Measurements from ENCODE around the gene FAM50B. TPM values are rescaled to one million over a fixed set of nuclear protein-coding genes. Genes with fewer than 3 reads are reported as not detected.

The FAM50B gene
- total RNA-seq, 1 donor from 2014 or later = 8.1 TPM

GRCh38 chr6:3851839-3852238 lies 2.7 kb downstream of the FAM50B start:
- TF ChIP-seq CTCF (IDR thresholded peaks at IDR 0.05) = no peak
- no peaks in the 10 kb centered on the region for H3K36me3 ChIP-seq
- H3K4me1 ChIP-seq = peaks cover 0 to 42% of the 10 kb centered on the region in 2 donors
- no peak for DNase-seq (ENCODE audit: low spot score in 2 of 2)
- H3K27me3 ChIP-seq = no peaks in the 10 kb centered on the region
- intact Hi-C loops (cut with DNase I) = loop anchor here (5.0 kb wide), 1 partner anchor 140 kb away; no protein-coding TSS in a partner anchor
- no peak overlapping the region for H3K27ac ChIP-seq
- H3K9me3 ChIP-seq = no peaks in the 10 kb centered on the region
- no peak overlapping the region for H3K4me3 ChIP-seq

- H3K4me1 ChIP-seq = peaks cover 0 to 41% of the 10 kb centered on the region in 2 donors
- no peaks in the 10 kb centered on the region for H3K27me3 ChIP-seq
- TF ChIP-seq CTCF (IDR thresholded peaks at IDR 0.05) = no peak
- H3K36me3 ChIP-seq = no peaks in the 10 kb centered on the region
- no peak overlapping the region for H3K27ac ChIP-seq
- DNase-seq (ENCODE audit: low spot score in 2 of 2) = no peak
- intact Hi-C loops (cut with DNase I) = loop anchor here (5.0 kb wide), 1 partner anchor 140 kb away; no protein-coding TSS in a partner anchor
- H3K9me3 ChIP-seq = no peaks in the 10 kb centered on the region
- no peak overlapping the region for H3K4me3 ChIP-seq
Measured at GRCh38 chr6:3852391-3852790, 3.2 kb downstream of the FAM50B start.

- Histone ChIP-seq H3K9me3 (peaks cover 0 to 23% of the 10 kb centered on the region in 2 donors), H3K36me3 (no peaks in the 10 kb centered on the region), H3K4me1 (peaks cover 0 to 21% of the 10 kb centered on the region in 2 donors), H3K27ac (peak overlapping the region in 1 of 2 donors; percentile 60), H3K4me3 (no peak overlapping the region), H3K27me3 (no peaks in the 10 kb centered on the region)
- TF ChIP-seq CTCF (IDR thresholded peaks at IDR 0.05) = no peak
- intact Hi-C loops (cut with DNase I) = no loop called here
- DNase-seq (ENCODE audit: low spot score in 2 of 2) = no peak
Measured at GRCh38 chr6:3855866-3856265, 6.7 kb downstream of the FAM50B start.

- DNase-seq (ENCODE audit: low spot score in 2 of 2) = no peak
- H3K4me1 ChIP-seq = peaks cover 0 to 16% of the 10 kb centered on the region in 2 donors
- H3K36me3 ChIP-seq = no peaks in the 10 kb centered on the region
- no peak for TF ChIP-seq CTCF (IDR thresholded peaks at IDR 0.05)
- peaks cover 0 to 25% of the 10 kb centered on the region in 2 donors for H3K9me3 ChIP-seq
- H3K4me3 ChIP-seq = no peak overlapping the region
- H3K27ac ChIP-seq = no peak overlapping the region
- intact Hi-C loops (cut with DNase I) = no loop called here
- H3K27me3 ChIP-seq = no peaks in the 10 kb centered on the region
Measured at GRCh38 chr6:3856576-3856975, 7.4 kb downstream of the FAM50B start.

GRCh38 chr6:3857468-3858456 lies 8.6 kb downstream of the FAM50B start:
- H3K4me3 ChIP-seq = no peak overlapping the region
- peaks cover 0 to 15% of the 10 kb centered on the region in 2 donors for H3K4me1 ChIP-seq
- no peak for TF ChIP-seq CTCF (IDR thresholded peaks at IDR 0.05)
- no peak for DNase-seq (ENCODE audit: low spot score in 2 of 2)
- no peak overlapping the region for H3K27ac ChIP-seq
- no peaks in the 10 kb centered on the region for H3K36me3 ChIP-seq
- peaks cover 0 to 25% of the 10 kb centered on the region in 2 donors for H3K9me3 ChIP-seq
- no peaks in the 10 kb centered on the region for H3K27me3 ChIP-seq
- intact Hi-C loops (cut with DNase I) = no loop called here
